Ishikawa (cell line): Measurements from ENCODE around the gene RALGPS1.

Source experiments
- CEBPB ChIP-seq: IDR thresholded peaks from 2 replicates; pipeline ENCODE4 v1.6.1; 2012
- CREB1 ChIP-seq: IDR thresholded peaks from 2 replicates; pipeline ENCODE4 v1.6.1; 2012; ENCODE audit warnings: low read depth
- EGR1 ChIP-seq: IDR thresholded peaks from 2 replicates; pipeline ENCODE4 v1.6.1; 2012
- EP300 ChIP-seq: IDR thresholded peaks from 2 replicates; pipeline ENCODE4 v1.6.1; 2012; ENCODE audit warnings: borderline replicate concordance
- FOXM1 ChIP-seq: IDR thresholded peaks from 2 replicates; pipeline ENCODE4 v1.6.1; 2012; ENCODE audit warnings: low read depth, borderline replicate concordance
- NFIC ChIP-seq: IDR thresholded peaks from 2 replicates; pipeline ENCODE4 v1.6.1; 2012
- RAD21 ChIP-seq: IDR thresholded peaks from 2 replicates; pipeline ENCODE4 v1.6.1; 2012; ENCODE audit warnings: low read depth
- REST ChIP-seq: IDR thresholded peaks from 2 replicates; pipeline ENCODE4 v1.6.1; 2012; ENCODE audit warnings: low read depth, mild to moderate bottlenecking
- TAF1 ChIP-seq: IDR thresholded peaks from 2 replicates; pipeline ENCODE4 v1.6.1; 2012; ENCODE audit warnings: low read depth, mild to moderate bottlenecking
- TCF12 ChIP-seq: IDR thresholded peaks from 2 replicates; pipeline ENCODE4 v1.6.1; 2012; ENCODE audit warnings: low read depth
- TEAD4 ChIP-seq: IDR thresholded peaks from 2 replicates; pipeline ENCODE4 v1.6.1; 2012
- USF1 ChIP-seq: IDR thresholded peaks from 2 replicates; pipeline ENCODE4 v1.6.1; 2012
- YY1 ChIP-seq: IDR thresholded peaks from 2 replicates; pipeline ENCODE4 v1.6.1; 2012; ENCODE audit warnings: low read depth
- ZBTB7A ChIP-seq: IDR thresholded peaks from 2 replicates; pipeline ENCODE4 v1.6.1; 2012; ENCODE audit warnings: low read depth
- TF ChIP-seq, protein P1 (sequence below): IDR thresholded peaks from 2 replicates; pipeline ENCODE4 v1.6.1; 2012

Gene RALGPS1

DNA sequence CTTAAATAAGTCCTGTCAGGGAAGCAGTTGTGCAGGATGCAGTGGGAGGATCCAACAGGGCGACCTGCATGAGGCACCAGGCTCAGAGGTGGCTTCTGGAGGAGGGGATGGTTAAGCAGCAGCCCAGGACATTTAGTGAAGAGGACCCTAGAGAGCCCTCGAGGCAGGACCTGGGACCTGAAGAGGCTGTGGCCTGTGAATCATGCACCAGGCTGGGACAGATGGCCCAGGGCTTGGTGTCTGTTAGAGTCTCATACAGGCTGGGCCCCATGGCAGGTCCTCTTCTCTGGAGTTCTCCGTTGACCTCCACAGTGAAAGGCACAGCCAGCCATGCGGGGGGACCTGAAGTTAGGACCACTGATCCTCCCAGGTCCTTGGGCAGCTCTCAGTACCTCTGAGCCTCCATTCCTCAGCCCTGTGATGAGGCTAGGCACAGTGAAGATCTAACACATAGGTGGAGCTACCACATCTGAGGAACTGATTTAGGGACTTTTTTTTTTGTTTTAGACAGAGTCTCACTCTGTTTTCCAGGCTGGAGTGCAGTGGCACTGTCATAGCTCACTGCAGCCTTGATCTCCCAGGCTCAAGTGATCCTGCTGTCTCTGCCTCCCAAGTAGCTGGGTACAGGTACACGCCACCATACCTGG is 289.2 kb downstream of the RALGPS1 start:
- TF ChIP-seq TCF12: no peak
- TF ChIP-seq, protein P1, sequence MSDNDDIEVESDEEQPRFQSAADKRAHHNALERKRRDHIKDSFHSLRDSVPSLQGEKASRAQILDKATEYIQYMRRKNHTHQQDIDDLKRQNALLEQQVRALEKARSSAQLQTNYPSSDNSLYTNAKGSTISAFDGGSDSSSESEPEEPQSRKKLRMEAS: no peak
- TF ChIP-seq YY1: no peak
- no peak for TF ChIP-seq RAD21
- no peak for TF ChIP-seq FOXM1
- no peak for TF ChIP-seq USF1
- TF ChIP-seq EP300: no peak
- no peak for TF ChIP-seq NFIC
- no peak for TF ChIP-seq TEAD4
- TF ChIP-seq TAF1: no peak
- no peak for TF ChIP-seq CREB1

GRCh38 chr9:127204771-127205470 is 290.3 kb downstream of the RALGPS1 start:
- no peak for TF ChIP-seq NFIC
- no peak for TF ChIP-seq CEBPB
- peak; percentile 5; the same call in 1 of the 2 replicates for TF ChIP-seq RAD21

DNA sequence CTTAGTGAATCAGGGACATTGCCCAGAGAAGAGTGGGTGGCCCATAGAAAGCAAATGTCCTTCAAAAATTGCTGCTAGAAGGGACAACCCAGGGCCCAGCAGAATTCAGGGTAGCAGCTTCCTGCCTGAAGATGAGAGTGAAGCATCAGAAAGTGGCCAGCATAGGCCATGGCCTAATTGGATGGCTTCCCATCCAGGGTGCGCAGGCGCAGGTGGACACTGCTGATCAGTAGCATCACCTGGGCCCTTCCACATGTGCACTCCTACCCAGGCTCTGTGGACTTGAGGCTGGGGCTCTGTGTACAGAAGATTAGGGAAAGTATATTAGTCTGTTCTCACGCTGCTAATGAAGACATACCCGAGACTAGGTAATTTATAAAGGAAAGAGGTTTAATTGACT is 291.4 kb downstream of the RALGPS1 start:
- TF ChIP-seq TAF1 (no peak), USF1 (no peak), REST (no peak), YY1 (no peak), TCF12 (no peak)
- TF ChIP-seq, protein P1: no peak

- TF ChIP-seq CREB1 (no peak), RAD21 (no peak), FOXM1 (no peak), USF1 (no peak), TAF1 (no peak), CEBPB (no peak), TCF12 (no peak), NFIC (no peak), TEAD4 (no peak), EGR1 (no peak), EP300 (no peak), YY1 (no peak), ZBTB7A (no peak), REST (no peak)
- TF ChIP-seq, protein P1: no peak
Observed at GRCh38 chr9:127206666-127207065, 292.1 kb downstream of the RALGPS1 start.

DNA sequence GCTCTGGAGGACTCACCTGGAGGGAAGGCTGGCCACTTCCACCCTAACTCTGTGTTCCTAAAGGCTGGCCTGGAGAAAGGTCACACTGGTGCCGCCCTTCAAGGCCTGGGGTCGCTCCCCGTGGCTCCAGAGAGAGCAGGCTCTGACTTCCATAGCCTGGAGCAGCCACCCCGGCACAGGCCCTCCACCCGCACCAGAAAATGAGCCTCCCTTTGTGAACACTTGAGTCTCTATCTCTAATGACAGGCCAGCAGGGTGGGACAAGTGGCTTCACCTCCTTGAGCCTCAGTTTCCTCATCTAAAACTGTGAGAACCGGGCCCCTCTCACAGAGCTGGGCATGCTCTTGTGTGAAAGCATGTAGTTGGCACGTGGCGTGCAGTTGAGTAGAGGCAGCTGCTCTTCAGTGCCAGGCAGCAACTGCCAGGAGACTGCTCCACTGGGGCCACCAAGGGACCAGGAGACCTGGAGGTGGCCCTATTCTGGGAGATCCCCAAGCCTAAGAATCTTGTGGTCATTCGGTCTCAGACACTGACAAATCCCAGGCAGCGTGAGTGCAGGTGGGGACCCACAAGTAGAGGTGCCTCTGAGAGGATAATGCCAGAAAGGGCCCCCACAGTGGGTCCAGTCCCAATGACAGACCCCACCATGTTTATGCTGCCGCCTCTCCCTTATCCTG is 293.3 kb downstream of the RALGPS1 start:
- TF ChIP-seq CREB1: no peak
- no peak for TF ChIP-seq YY1
- TF ChIP-seq CEBPB: no peak
- no peak for TF ChIP-seq TEAD4
- TF ChIP-seq FOXM1: no peak
- no peak for TF ChIP-seq TAF1
- TF ChIP-seq REST: no peak
- TF ChIP-seq TCF12: no peak
